Neural cell (in vitro differentiated cells): ENCODE data around the gene WIF1. TPM values are rescaled to one million over a fixed set of nuclear protein-coding genes. Genes with fewer than 3 reads are reported as not detected.

Source experiments
- H2AFZ ChIP-seq: fragments of 200-600, 300-800 bp; sonication (generic), shearing (Covaris generic); 2 replicates; pipeline ENCODE4 v1.6.0; 2014; ENCODE audit warnings: low read depth, mild to moderate bottlenecking, antibody characterized with exemption, low read length, moderate library complexity
- H3F3A ChIP-seq: fragments of 200-600 bp; shearing (Covaris generic); 2 replicates; pipeline ENCODE4 v1.6.1; 2016; ENCODE audit warnings: mild to moderate bottlenecking, moderate library complexity, mixed read lengths, antibody characterized with exemption, low read length; ENCODE audit not compliant: insufficient read depth, poor library complexity, severe bottlenecking
- H3K27ac ChIP-seq: fragments of 200-600, 300-800 bp; sonication (generic), shearing (Covaris generic); 2 replicates; pipeline ENCODE4 v1.5.1; 2014; ENCODE audit warnings: mild to moderate bottlenecking, low read length, moderate library complexity
- H3K27me3 ChIP-seq: fragments of 300-800, 200-600 bp; sonication (generic), shearing (Covaris generic); 2 replicates; pipeline ENCODE4 v1.6.0; 2014; ENCODE audit warnings: mild to moderate bottlenecking, low read depth, low read length, moderate library complexity; ENCODE audit not compliant: insufficient read depth
- H3K36me3 ChIP-seq: fragments of 300-800, 200-600 bp; sonication (generic), shearing (Covaris generic); 2 replicates; pipeline ENCODE4 v1.5.1; 2014; ENCODE audit warnings: mild to moderate bottlenecking, antibody characterized with exemption, low read length, moderate library complexity; ENCODE audit not compliant: insufficient read depth
- H3K4me2 ChIP-seq: fragments of 300-800, 200-600 bp; sonication (generic), shearing (Covaris generic); 2 replicates; pipeline ENCODE4 v1.6.0; 2014; ENCODE audit warnings: mild to moderate bottlenecking, low read length
- H3K4me3 ChIP-seq: fragments of 300-800, 200-600 bp; sonication (generic), shearing (Covaris generic); 2 replicates; pipeline ENCODE4 v1.5.1; 2014; ENCODE audit warnings: mild to moderate bottlenecking, low read length, moderate library complexity
- H3K79me2 ChIP-seq: fragments of 200-600 bp; shearing (Covaris generic); replicated peaks from 2 replicates; pipeline ENCODE4 v1.6.0; 2014; ENCODE audit warnings: mild to moderate bottlenecking, low read length, moderate library complexity; ENCODE audit not compliant: insufficient read depth
- H3K9ac ChIP-seq: fragments of 300-800, 200-600 bp; sonication (generic), shearing (Covaris generic); 2 replicates; pipeline ENCODE4 v1.6.1; 2016; ENCODE audit warnings: mild to moderate bottlenecking, low read length, mixed read lengths
- H3K9me2 ChIP-seq: fragments of 200-600 bp; shearing (Covaris generic); 2 replicates; pipeline ENCODE4 v1.6.1; 2016; ENCODE audit warnings: mild to moderate bottlenecking, low read length, mixed read lengths; ENCODE audit not compliant: insufficient read depth
- H3K9me3 ChIP-seq: fragments of 200-600, 300-800 bp; sonication (generic), shearing (Covaris generic); 2 replicates; pipeline ENCODE4 v1.6.1; 2016; ENCODE audit warnings: mild to moderate bottlenecking, mixed run types, low read length, moderate library complexity, mixed read lengths
- H4K20me1 ChIP-seq: fragments of 200-600 bp; shearing (Covaris generic); 2 replicates; pipeline ENCODE4 v1.6.1; 2016; ENCODE audit warnings: mild to moderate bottlenecking, mixed run types; ENCODE audit not compliant: insufficient read depth
- CTCF ChIP-seq: fragments of 450-650 bp; IDR thresholded peaks from 2 replicates; pipeline ENCODE4 v1.5.1; 2014; ENCODE audit warnings: antibody characterized with exemption, mild to moderate bottlenecking, moderate library complexity; ENCODE audit not compliant: poor library complexity, severe bottlenecking
- EP300 ChIP-seq: fragments of 450-650 bp; conservative IDR thresholded peaks from 2 replicates; pipeline ENCODE4 v1.6.1; 2014; ENCODE audit warnings: antibody characterized with exemption, mild to moderate bottlenecking, moderate library complexity; ENCODE audit not compliant: poor library complexity, severe bottlenecking
- EZH2 ChIP-seq: fragments of 200-600, 300-800 bp; shearing (Covaris generic), sonication (generic); IDR thresholded peaks from 2 replicates; pipeline ENCODE4 v1.6.1; 2014; ENCODE audit warnings: antibody characterized with exemption, low read length, borderline replicate concordance, mild to moderate bottlenecking; ENCODE audit not compliant: insufficient read depth, poor library complexity, severe bottlenecking
- MXI1 ChIP-seq: fragments of 450-650 bp; conservative IDR thresholded peaks from 2 replicates; pipeline ENCODE4 v1.6.1; 2014; ENCODE audit warnings: antibody characterized with exemption, mild to moderate bottlenecking; ENCODE audit not compliant: poor library complexity, severe bottlenecking
- POLR2AphosphoS5 ChIP-seq: IDR thresholded peaks from 2 replicates; pipeline ENCODE4 v1.6.1; 2012
- RAD21 ChIP-seq: fragments of 450-650 bp; conservative IDR thresholded peaks from 2 replicates; pipeline ENCODE4 v1.6.1; 2014; ENCODE audit warnings: antibody characterized with exemption, mild to moderate bottlenecking, moderate library complexity
- SMC3 ChIP-seq: fragments of 450-650 bp; conservative IDR thresholded peaks from 2 replicates; pipeline ENCODE4 v1.6.1; 2014; ENCODE audit warnings: antibody characterized with exemption, mild to moderate bottlenecking, moderate library complexity; ENCODE audit not compliant: poor library complexity
- TAF1 ChIP-seq: IDR thresholded peaks from 2 replicates; pipeline ENCODE4 v1.6.1; 2012; ENCODE audit warnings: low read depth
- polyA plus RNA-seq: library from polyadenylated mRNA; depleted of rRNA; stranded (reverse); fragments of >200 nt; gene quantifications from 2 replicates; pipeline ENCODE4 v1.2.3, GENCODE V29; 2014
- TF ChIP-seq, protein P1 (sequence below): IDR thresholded peaks from 2 replicates; pipeline ENCODE4 v1.6.1; 2012; ENCODE audit warnings: borderline replicate concordance

WIF1 gene
- polyA plus RNA-seq, 1 donor from 2014 or later, result 0.77 TPM

DNA sequence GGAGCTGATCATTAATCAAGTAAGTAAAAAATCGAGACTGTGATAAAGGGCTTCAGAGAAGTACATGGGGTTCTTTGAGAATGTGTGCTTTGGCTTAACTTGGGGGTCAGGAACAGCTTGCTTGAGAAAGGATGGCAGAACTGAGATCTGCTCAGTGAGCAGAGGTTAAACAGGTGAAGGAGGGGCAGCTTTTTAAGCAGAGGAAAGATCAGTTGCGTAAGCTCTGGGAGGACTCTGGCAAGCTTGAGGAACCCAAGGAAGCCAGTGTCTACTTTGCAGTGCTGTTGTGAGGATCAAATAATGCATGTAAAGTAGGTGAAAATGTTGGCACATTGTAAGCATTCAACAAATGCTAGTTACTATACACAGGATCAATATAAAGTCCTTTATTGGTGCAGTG, 30.6 kb downstream of the WIF1 start:
- Histone ChIP-seq H3K4me2 (no peak overlapping the region), H4K20me1 (no peaks in the 10 kb centered on the region), H3K79me2 (no peaks in the 10 kb centered on the region), H3K9me2 (no peaks in the 10 kb centered on the region), H3K4me3 (no peak overlapping the region), H3K36me3 (no peaks in the 10 kb centered on the region), H3K9ac (no peak overlapping the region), H2AFZ (no peak overlapping the region), H3K9me3 (no peaks in the 10 kb centered on the region), H3K27ac (no peak overlapping the region), H3K27me3 (no peaks in the 10 kb centered on the region), H3F3A (no peaks in the 10 kb centered on the region)
- TF ChIP-seq TAF1 (no peak), CTCF (no peak), SMC3 (no peak), POLR2AphosphoS5 (no peak), RAD21 (no peak), EZH2 (no peak), MXI1 (no peak), EP300 (no peak)
- TF ChIP-seq, protein P1, sequence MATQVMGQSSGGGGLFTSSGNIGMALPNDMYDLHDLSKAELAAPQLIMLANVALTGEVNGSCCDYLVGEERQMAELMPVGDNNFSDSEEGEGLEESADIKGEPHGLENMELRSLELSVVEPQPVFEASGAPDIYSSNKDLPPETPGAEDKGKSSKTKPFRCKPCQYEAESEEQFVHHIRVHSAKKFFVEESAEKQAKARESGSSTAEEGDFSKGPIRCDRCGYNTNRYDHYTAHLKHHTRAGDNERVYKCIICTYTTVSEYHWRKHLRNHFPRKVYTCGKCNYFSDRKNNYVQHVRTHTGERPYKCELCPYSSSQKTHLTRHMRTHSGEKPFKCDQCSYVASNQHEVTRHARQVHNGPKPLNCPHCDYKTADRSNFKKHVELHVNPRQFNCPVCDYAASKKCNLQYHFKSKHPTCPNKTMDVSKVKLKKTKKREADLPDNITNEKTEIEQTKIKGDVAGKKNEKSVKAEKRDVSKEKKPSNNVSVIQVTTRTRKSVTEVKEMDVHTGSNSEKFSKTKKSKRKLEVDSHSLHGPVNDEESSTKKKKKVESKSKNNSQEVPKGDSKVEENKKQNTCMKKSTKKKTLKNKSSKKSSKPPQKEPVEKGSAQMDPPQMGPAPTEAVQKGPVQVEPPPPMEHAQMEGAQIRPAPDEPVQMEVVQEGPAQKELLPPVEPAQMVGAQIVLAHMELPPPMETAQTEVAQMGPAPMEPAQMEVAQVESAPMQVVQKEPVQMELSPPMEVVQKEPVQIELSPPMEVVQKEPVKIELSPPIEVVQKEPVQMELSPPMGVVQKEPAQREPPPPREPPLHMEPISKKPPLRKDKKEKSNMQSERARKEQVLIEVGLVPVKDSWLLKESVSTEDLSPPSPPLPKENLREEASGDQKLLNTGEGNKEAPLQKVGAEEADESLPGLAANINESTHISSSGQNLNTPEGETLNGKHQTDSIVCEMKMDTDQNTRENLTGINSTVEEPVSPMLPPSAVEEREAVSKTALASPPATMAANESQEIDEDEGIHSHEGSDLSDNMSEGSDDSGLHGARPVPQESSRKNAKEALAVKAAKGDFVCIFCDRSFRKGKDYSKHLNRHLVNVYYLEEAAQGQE, result no peak

GRCh38 chr12:65086236-65086635, 34.9 kb downstream of the WIF1 start:
- Histone ChIP-seq H3K4me3 (no peak overlapping the region), H3K9me2 (no peaks in the 10 kb centered on the region), H3K27ac (no peak overlapping the region)

More at GRCh38 chr12:65086236-65086635, 34.9 kb downstream of the WIF1 start:
- Histone ChIP-seq H3K9ac (no peak overlapping the region), H3K79me2 (no peaks in the 10 kb centered on the region), H2AFZ (no peak overlapping the region), H3K4me2 (no peak overlapping the region), H3K27me3 (no peaks in the 10 kb centered on the region), H3K36me3 (no peaks in the 10 kb centered on the region), H3K9me3 (no peaks in the 10 kb centered on the region), H3F3A (no peaks in the 10 kb centered on the region), H4K20me1 (no peaks in the 10 kb centered on the region)
- TF ChIP-seq EZH2, result no peak
- no peak for TF ChIP-seq MXI1
- no peak for TF ChIP-seq SMC3
- TF ChIP-seq POLR2AphosphoS5, result no peak
- no peak for TF ChIP-seq RAD21
- TF ChIP-seq CTCF, result no peak
- TF ChIP-seq EP300, result no peak
- TF ChIP-seq, protein P1, result no peak
- no peak for TF ChIP-seq TAF1
